Motor neuron (in vitro differentiated cells): ENCODE results near the gene RMND1. TPM values are rescaled to one million over a fixed set of nuclear protein-coding genes. Genes with fewer than 3 reads are reported as not detected.
"Not testable (repeated sequence)": the region's sequence is repeated elsewhere in the genome, so short reads cannot be mapped to it uniquely, and the experiment has no call there.

ENCODE experiments used
- ATAC-seq, 8 experiments: fragments of 200-7000 bp; cut with Tn5 transposase; replicated peaks in 6 of 8; 2 replicates each; pipeline ENCODE4 v1.8.0; 2021; ENCODE audit warnings: mild to moderate bottlenecking in 8 of 8, moderate library complexity in 8 of 8
- H3K27ac ChIP-seq, 2 donors: fragments of 250-450 bp; sonication (Bioruptor Pico); 2 replicates each; pipeline ENCODE4 v1.9.0; 2021; ENCODE audit warnings: antibody characterized with exemption in 2 of 2, mild to moderate bottlenecking in 2 of 2, moderate library complexity in 1 of 2
- H3K4me1 ChIP-seq, 2 donors: fragments of 250-450 bp; sonication (Bioruptor Pico); replicated peaks in 1 of 2; 2 replicates each; pipeline ENCODE4 v1.6.1; 2021; ENCODE audit warnings: antibody characterized with exemption in 2 of 2, mild to moderate bottlenecking in 2 of 2, moderate library complexity in 1 of 2
- H3K4me3 ChIP-seq, 5 donors: fragments of 250-450 bp; sonication (Bioruptor Pico); 2 replicates each; pipeline ENCODE4 v1.9.0; 2021; ENCODE audit warnings: antibody characterized with exemption in 5 of 5, mild to moderate bottlenecking in 5 of 5, moderate library complexity in 4 of 5
- WGBS, 10 experiments: fragments of 450-650 bp; shearing (Covaris generic); methylation state at CpG; one replicate each; pipeline ENCODE4 v1.0.0; 2022; 5-methylcytosine and 5-hydroxymethylcytosine counted together
- in situ Hi-C, 9 experiments: fragments of 400-800 bp; cut with MboI; loops; one replicate each; pipeline ENCODE4 v1.15.0; 2021; ENCODE audit warnings: low sequenced_read_pairs in 9 of 9, low pct_unique_long_range_greater_than_20kb in 2 of 9; ENCODE audit not compliant: unreplicated experiment in 9 of 9
- total RNA-seq, 8 experiments: library from RNA; unstranded; fragments of 300-600 nt; gene quantifications; 2 replicates each; pipeline versions ENCODE4 v1.2.3 to v1.2.4, GENCODE V29; 2022

The RMND1 gene
- total RNA-seq, 8 experiments from 2014 or later = 25.2 to 50.1 (median 36.4) TPM

DNA sequence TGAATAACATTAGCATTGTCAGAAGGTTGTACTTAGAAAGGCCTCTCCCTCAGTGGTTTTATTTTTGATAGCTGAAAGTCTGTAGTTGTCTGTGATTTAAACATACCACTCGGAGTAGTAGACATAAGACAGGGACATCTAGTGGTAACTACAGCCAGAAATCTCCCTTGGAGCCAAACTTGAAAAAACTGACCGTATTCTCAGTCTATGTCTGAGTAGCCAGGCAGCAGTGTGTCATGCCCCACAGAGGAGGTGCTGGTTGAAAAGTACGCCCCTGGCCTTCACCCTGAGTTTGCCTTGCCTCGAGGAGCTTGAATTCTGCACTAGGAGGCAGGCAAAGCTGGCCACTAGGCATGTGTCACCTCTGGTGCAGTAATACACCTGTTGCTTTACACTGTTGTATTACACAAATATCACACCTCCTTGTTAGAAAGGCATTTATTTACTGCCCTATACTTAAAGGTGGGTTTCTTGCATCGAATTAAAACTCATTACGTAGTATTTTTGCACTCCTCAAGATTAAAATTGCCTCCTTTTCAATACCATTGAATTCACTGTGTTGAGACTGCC lies 81.3 kb downstream of the RMND1 start:
- H3K27ac ChIP-seq = no peak overlapping the region

DNA sequence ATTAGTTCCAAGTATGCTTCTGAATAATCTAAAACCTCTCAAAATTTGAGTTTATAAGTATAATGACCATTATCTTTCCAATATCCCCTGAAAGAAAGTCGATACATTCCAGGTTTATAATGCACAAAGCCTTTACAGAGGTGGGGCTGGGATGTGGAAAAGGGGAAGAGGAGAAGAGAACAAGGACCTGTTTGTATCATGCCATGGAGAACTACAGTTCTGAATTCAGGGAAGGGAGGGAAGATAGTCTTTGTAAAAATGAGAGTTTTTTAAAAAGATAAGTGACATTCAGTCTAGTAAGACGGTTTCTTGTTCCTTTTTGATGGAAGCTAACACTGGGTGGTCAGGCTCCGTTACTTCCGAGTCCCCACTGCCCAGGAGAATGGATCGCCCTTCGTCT lies 86.7 kb downstream of the RMND1 start:
- H3K27ac ChIP-seq = no peak overlapping the region
- no peak for ATAC-seq
- H3K4me3 ChIP-seq = no peak overlapping the region
- in situ Hi-C loops = no loop called here
- 85 to 100% (median 97%) methylated on average over 1 to 6 of the region's 6 CpGs; no CpG with 5 or more reads in 2 of the 10 experiments for WGBS, 10 experiments
- no peaks in the 10 kb centered on the region for H3K4me1 ChIP-seq

More for the DNA sequence above, 81.3 kb downstream of the RMND1 start:
- H3K4me1 ChIP-seq = peaks cover 20 to 22% of the 10 kb centered on the region in 2 donors
- in situ Hi-C loops = no loop called here
- WGBS, 10 experiments = 65 to 100% (median 78%) methylated on average over 1 to 6 of the region's 6 CpGs; no CpG with 5 or more reads in 2 of the 10 experiments
- no peak overlapping the region for H3K4me3 ChIP-seq
- ATAC-seq = peak in 2 of 8 experiments; percentile 9 to 59

DNA sequence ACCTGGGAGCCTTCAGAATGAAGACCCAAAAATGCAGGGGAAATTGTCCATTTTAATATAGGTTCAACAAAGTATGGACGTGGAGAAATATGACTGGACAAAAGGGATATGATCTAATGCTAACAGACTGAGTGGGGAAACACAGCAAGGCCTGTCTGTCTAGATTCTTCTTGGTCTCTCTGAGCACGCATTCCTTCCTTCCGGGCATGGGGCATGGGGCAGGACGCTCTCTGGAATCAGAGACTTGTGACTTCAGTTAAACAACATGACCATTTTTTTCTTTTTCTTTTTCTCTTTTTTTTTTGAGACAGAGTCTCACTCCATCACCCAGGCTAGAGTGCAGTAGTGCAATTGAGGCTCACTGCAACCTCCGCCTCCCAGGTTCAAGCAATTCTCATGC lies 92.4 kb downstream of the RMND1 start:
- no peak overlapping the region for H3K27ac ChIP-seq
- in situ Hi-C loops = no loop called here
- no peaks in the 10 kb centered on the region for H3K4me1 ChIP-seq
- 83 to 100% (median 95%) methylated on average over 1 to 5 of the region's 5 CpGs; no CpG with 5 or more reads in 2 of the 10 experiments for WGBS, 10 experiments
- no peak overlapping the region for H3K4me3 ChIP-seq
- ATAC-seq = peak in 1 of 8 experiments; percentile 5

GRCh38 chr6:151358475-151358874 lies 93.5 kb downstream of the RMND1 start:
- WGBS, 10 experiments = 51 to 100% (median 88%) methylated on average over 1 to 3 of the region's 3 CpGs; no CpG with 5 or more reads in 1 of the 10 experiments
- Histone ChIP-seq H3K4me3 (no peak overlapping the region), H3K27ac (no peak overlapping the region), H3K4me1 (no peaks in the 10 kb centered on the region)
- no peak for ATAC-seq
- in situ Hi-C loops = no loop called here

- Histone ChIP-seq H3K27ac (no peak overlapping the region), H3K4me3 (no peak overlapping the region), H3K4me1 (no peaks in the 10 kb centered on the region)
- peak in 1 of 8 experiments; percentile 7 for ATAC-seq
- in situ Hi-C loops = no loop called here
- WGBS, 10 experiments = 66 to 100% (median 93%) methylated on average over 1 to 6 of the region's 6 CpGs
Observed at GRCh38 chr6:151357758-151358436, 94.0 kb downstream of the RMND1 start.

- in situ Hi-C loops, H3K4me3 ChIP-seq, H3K27ac ChIP-seq, H3K4me1 ChIP-seq, ATAC-seq: not testable (repeated sequence)
- WGBS, 10 experiments = 40 to 93% (median 80%) methylated on average over 1 to 6 of the region's 6 CpGs; no CpG with 5 or more reads in 2 of the 10 experiments
Observed at GRCh38 chr6:151356983-151357382, 94.9 kb downstream of the RMND1 start.

Other genes starting within 250 kb of the RMND1 start
- 100 to 1,000 TPM in 4 of 8 experiments, 10 to 100 TPM in 4; 71.1 to 553 (median 180) TPM for gene AKAP12, start 212.2 kb downstream of the RMND1 start, total RNA-seq
- gene ZBTB2, start 60.6 kb downstream of the RMND1 start, total RNA-seq = 10 to 100 TPM in 6 of 8 experiments, 1 to 10 TPM in 2; 5.9 to 21.5 (median 13.3) TPM
- 1 to 10 TPM in 1 of 8 experiments, under 1 TPM in 7; 0.09 to 8.6 (median 0.26) TPM for gene CCDC170, start 41.9 kb upstream of the RMND1 start, total RNA-seq